ENCODE measurements around the gene SUZ12.
"Not testable (repeated sequence)": the region's sequence is repeated elsewhere in the genome, so short reads cannot be mapped to it uniquely, and the experiment has no call there.

SUZ12 gene

DNA sequence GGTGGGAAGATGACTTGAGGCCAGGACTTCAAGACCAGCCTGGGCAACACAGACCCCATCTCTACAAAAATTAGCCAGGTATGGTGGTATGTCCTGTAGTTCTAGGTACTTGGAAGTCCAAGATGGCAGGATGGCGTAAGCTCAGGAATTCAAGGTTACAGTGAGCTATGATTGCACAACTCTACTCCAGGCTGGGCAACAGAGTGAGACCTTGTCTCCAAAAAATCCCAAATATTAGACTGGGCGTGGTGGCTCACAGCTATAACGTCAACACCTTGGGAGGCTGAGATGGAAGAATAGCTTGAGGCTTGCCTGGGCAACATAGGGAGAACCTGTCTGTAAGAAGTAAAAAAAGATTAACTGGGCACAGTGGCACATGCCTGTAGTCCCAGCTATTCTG lies 30.8 kb downstream of the SUZ12 start:
- Histone ChIP-seq H4K20me1 (ENCODE audit: insufficient read depth, low read length) (no peaks in the 10 kb centered on the region), H2AFZ (ENCODE audit: low read length) (no peak overlapping the region), H3K27ac (ENCODE audit: low read depth, low read length, poor library complexity, severe bottlenecking) (no peak overlapping the region), H3K9me2 (ENCODE audit: low read depth, low read length) (no peaks in the 10 kb centered on the region), H3K9ac (ENCODE audit: low read length) (no peak overlapping the region), H3K4me2 (ENCODE audit: low read length) (no peak overlapping the region), H3K36me3 (ENCODE audit: insufficient read depth, low read length) (peaks cover 69% of the 10 kb centered on the region), H3F3A (ENCODE audit: insufficient read depth, low read length) (no peaks in the 10 kb centered on the region), H3K4me3 (ENCODE audit: low read depth, low read length, poor library complexity, severe bottlenecking) (no peak overlapping the region), H3K4me1 (ENCODE audit: insufficient read depth, low read length, severe bottlenecking) (no peaks in the 10 kb centered on the region), H3K27me3 (ENCODE audit: insufficient read depth, low read length) (no peaks in the 10 kb centered on the region), H3K9me3 (ENCODE audit: low read length) (no peaks in the 10 kb centered on the region), H3K79me2 (ENCODE audit: insufficient read depth, low read length) (no peaks in the 10 kb centered on the region)
- TF ChIP-seq CTCF (IDR thresholded peaks at IDR 0.05; ENCODE audit: low read length) (no peak), EZH2 (IDR thresholded peaks at IDR 0.05; ENCODE audit: borderline replicate concordance, low read length) (no peak)

GRCh38 chr17:31970416-31970815 lies 33.6 kb downstream of the SUZ12 start:
- not testable (repeated sequence) for H3K27ac ChIP-seq (ENCODE audit: low read depth, low read length, poor library complexity, severe bottlenecking); H4K20me1 ChIP-seq (ENCODE audit: insufficient read depth, low read length); H3K9me2 ChIP-seq (ENCODE audit: low read depth, low read length); H3K27me3 ChIP-seq (ENCODE audit: insufficient read depth, low read length); H3K9ac ChIP-seq (ENCODE audit: low read length); H3K4me2 ChIP-seq (ENCODE audit: low read length); H2AFZ ChIP-seq (ENCODE audit: low read length); H3K79me2 ChIP-seq (ENCODE audit: insufficient read depth, low read length); H3K4me1 ChIP-seq (ENCODE audit: insufficient read depth, low read length, severe bottlenecking); H3F3A ChIP-seq (ENCODE audit: insufficient read depth, low read length); H3K9me3 ChIP-seq (ENCODE audit: low read length); H3K4me3 ChIP-seq (ENCODE audit: low read depth, low read length, poor library complexity, severe bottlenecking)
- H3K36me3 ChIP-seq (ENCODE audit: insufficient read depth, low read length): peaks cover 63% of the 10 kb centered on the region

DNA sequence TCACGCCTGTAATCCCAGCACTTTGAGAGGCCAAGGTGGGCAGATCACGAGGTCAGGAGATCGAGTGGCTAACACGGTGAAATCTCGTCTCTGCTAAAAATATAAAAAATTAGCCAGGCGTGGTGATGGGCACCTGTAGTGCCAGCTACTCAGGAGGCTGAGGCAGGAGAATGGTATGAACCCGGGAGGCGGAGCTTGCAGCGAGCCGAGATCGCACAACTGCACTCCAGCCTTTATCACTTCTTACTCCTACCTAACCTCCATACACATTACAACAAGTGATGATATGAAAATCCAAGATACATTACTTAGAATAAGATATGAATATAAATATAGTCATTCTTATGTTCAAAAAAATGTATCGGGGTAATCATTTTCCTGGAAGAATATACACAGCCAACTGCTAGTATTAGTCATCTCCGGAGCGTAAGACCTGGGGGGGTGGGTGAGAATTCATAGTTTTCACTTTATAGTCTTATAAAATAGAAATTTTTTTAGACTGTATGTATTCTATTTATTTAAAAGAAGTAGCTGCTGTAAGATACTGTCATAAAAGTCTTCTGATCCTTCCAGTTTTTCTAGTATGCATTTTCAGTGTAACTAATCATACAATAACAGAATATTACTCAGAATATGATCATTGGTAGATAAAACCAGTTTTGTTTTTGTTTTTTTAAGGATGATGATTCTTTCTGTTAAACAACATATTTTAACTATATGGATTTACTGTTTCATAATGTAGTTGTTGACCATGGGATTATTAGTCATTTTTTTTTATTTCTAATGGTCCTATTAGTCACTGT lies 37.7 kb downstream of the SUZ12 start:
- H3K4me1 ChIP-seq (ENCODE audit: insufficient read depth, low read length, severe bottlenecking); H3K9ac ChIP-seq (ENCODE audit: low read length); H3K9me3 ChIP-seq (ENCODE audit: low read length); H3K79me2 ChIP-seq (ENCODE audit: insufficient read depth, low read length); H3K27ac ChIP-seq (ENCODE audit: low read depth, low read length, poor library complexity, severe bottlenecking); H3K4me2 ChIP-seq (ENCODE audit: low read length); H2AFZ ChIP-seq (ENCODE audit: low read length); H3K4me3 ChIP-seq (ENCODE audit: low read depth, low read length, poor library complexity, severe bottlenecking); H3K27me3 ChIP-seq (ENCODE audit: insufficient read depth, low read length); H3K9me2 ChIP-seq (ENCODE audit: low read depth, low read length); H3F3A ChIP-seq (ENCODE audit: insufficient read depth, low read length); H4K20me1 ChIP-seq (ENCODE audit: insufficient read depth, low read length): not testable (repeated sequence)
- peaks cover 50% of the 10 kb centered on the region for H3K36me3 ChIP-seq (ENCODE audit: insufficient read depth, low read length)

DNA sequence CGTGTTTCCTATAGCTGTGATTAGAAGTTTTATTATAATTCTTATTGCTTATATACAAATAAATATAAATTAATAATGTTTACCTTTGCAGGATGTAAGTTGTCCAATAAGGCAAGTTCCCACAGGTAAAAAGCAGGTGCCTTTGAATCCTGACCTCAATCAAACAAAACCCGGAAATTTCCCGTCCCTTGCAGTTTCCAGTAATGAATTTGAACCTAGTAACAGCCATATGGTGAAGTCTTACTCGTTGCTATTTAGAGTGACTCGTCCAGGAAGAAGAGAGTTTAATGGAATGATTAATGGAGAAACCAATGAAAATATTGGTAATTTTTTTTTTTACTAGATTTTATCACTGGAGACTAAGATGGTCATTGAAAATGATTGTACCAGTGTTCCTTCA lies 38.6 kb downstream of the SUZ12 start:
- not testable (repeated sequence) for H3K4me3 ChIP-seq (ENCODE audit: low read depth, low read length, poor library complexity, severe bottlenecking); H3K9ac ChIP-seq (ENCODE audit: low read length); H3K9me3 ChIP-seq (ENCODE audit: low read length); H3K9me2 ChIP-seq (ENCODE audit: low read depth, low read length); H3K27ac ChIP-seq (ENCODE audit: low read depth, low read length, poor library complexity, severe bottlenecking); H4K20me1 ChIP-seq (ENCODE audit: insufficient read depth, low read length); H3K4me2 ChIP-seq (ENCODE audit: low read length); H2AFZ ChIP-seq (ENCODE audit: low read length); H3K79me2 ChIP-seq (ENCODE audit: insufficient read depth, low read length); H3K4me1 ChIP-seq (ENCODE audit: insufficient read depth, low read length, severe bottlenecking); H3F3A ChIP-seq (ENCODE audit: insufficient read depth, low read length); H3K27me3 ChIP-seq (ENCODE audit: insufficient read depth, low read length)
- H3K36me3 ChIP-seq (ENCODE audit: insufficient read depth, low read length): peaks cover 50% of the 10 kb centered on the region

DNA sequence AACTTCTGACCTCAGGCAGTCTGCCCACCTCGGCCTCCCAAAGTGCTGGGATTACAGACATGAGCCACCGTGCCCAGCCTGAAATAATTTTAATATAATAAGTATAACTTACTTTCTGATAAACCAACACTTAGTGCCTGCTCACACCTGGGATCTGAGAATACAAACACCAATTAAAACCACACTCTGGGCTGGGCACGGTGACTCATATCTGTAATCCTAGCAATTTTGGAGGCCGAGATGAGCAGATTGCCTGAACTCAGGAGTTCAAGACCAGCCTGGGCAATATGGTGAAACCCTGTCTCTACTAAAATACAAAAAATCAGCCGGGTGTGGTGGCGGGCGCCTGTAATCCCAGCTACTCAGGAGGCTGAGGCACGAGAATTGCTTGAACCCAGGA lies 55.0 kb downstream of the SUZ12 start:
- H3K27ac ChIP-seq (ENCODE audit: low read depth, low read length, poor library complexity, severe bottlenecking); H3K27me3 ChIP-seq (ENCODE audit: insufficient read depth, low read length); H3F3A ChIP-seq (ENCODE audit: insufficient read depth, low read length); H3K4me1 ChIP-seq (ENCODE audit: insufficient read depth, low read length, severe bottlenecking); H3K79me2 ChIP-seq (ENCODE audit: insufficient read depth, low read length); H3K4me2 ChIP-seq (ENCODE audit: low read length); H2AFZ ChIP-seq (ENCODE audit: low read length); H4K20me1 ChIP-seq (ENCODE audit: insufficient read depth, low read length); H3K4me3 ChIP-seq (ENCODE audit: low read depth, low read length, poor library complexity, severe bottlenecking); H3K9me2 ChIP-seq (ENCODE audit: low read depth, low read length); H3K9ac ChIP-seq (ENCODE audit: low read length); H3K9me3 ChIP-seq (ENCODE audit: low read length): not testable (repeated sequence)
- H3K36me3 ChIP-seq (ENCODE audit: insufficient read depth, low read length): peaks cover 94% of the 10 kb centered on the region
